NCI-H1105 (cell line): ENCODE data around the gene CUEDC2.

ENCODE experiments used
- DNase-seq: peaks from one replicate; lab custom pipeline; 2025; lab: John Stamatoyannopoulos, UW

Gene CUEDC2

GRCh38 chr10:102424916-102425315 is 7.5 kb downstream of the CUEDC2 start:
- no peak for DNase-seq

GRCh38 chr10:102424145-102424544 is 8.2 kb downstream of the CUEDC2 start:
- DNase-seq = no peak

- DNase-seq = no peak
Observed at GRCh38 chr10:102423372-102423968, 8.9 kb downstream of the CUEDC2 start.

- peak; percentile 23 for DNase-seq
Observed at GRCh38 chr10:102422545-102423129, 9.7 kb downstream of the CUEDC2 start.

GRCh38 chr10:102421757-102422512 is 10.4 kb downstream of the CUEDC2 start:
- DNase-seq = no peak

- DNase-seq = no peak
Observed at GRCh38 chr10:102421507-102421756, 10.9 kb downstream of the CUEDC2 start.

GRCh38 chr10:102420714-102421506 is 11.5 kb downstream of the CUEDC2 start, which contains the start of gene FBXL15:
FBXL15 (plus strand) TSS chr10:102420836; CDS start chr10:102421130, 294 bp downstream.
- DNase-seq = peak; percentile 80

GRCh38 chr10:102420181-102420713 is 12.1 kb downstream of the CUEDC2 start:
- no peak for DNase-seq

- DNase-seq = peak; percentile 54
Observed at GRCh38 chr10:102419269-102420180, 12.8 kb downstream of the CUEDC2 start.

- DNase-seq = peak; percentile 50
Observed at GRCh38 chr10:102418622-102419268, 13.6 kb downstream of the CUEDC2 start, which contains the start of gene PSD. PSD (minus strand) TSS chr10:102418785; CDS start chr10:102417038, 1,747 bp downstream.

GRCh38 chr10:102416695-102417094 is 15.7 kb downstream of the CUEDC2 start:
- DNase-seq = no peak

- DNase-seq = no peak
Observed at GRCh38 chr10:102416283-102416682, 16.1 kb downstream of the CUEDC2 start.

GRCh38 chr10:102414749-102415148 is 17.6 kb downstream of the CUEDC2 start:
- no peak for DNase-seq

- no peak for DNase-seq
Observed at GRCh38 chr10:102413806-102414561, 18.4 kb downstream of the CUEDC2 start.

- DNase-seq = peak; percentile 74
Observed at GRCh38 chr10:102413053-102413705, 19.2 kb downstream of the CUEDC2 start.

GRCh38 chr10:102412293-102412692 is 20.1 kb downstream of the CUEDC2 start:
- DNase-seq = no peak

- DNase-seq = no peak
Observed at GRCh38 chr10:102411341-102412255, 20.8 kb downstream of the CUEDC2 start.

- DNase-seq = no peak
Observed at GRCh38 chr10:102410429-102411073, 21.8 kb downstream of the CUEDC2 start.
